Ovary (tissue), 9 donors: ENCODE results near the gene TRAPPC1. TPM values are rescaled to one million over a fixed set of nuclear protein-coding genes. Genes with fewer than 3 reads are reported as not detected.
A peak's percentile ranks its signal among the peaks of the same experiment; 100 is the strongest.

Source experiments
- DNase-seq, 5 donors: peaks; one replicate each; pipeline ENCODE4 v3.0.0-alpha.2; 2019 to 2020
- H3K27ac ChIP-seq, 2 donors: fragments of 200-600 bp; one replicate each; pipeline versions ENCODE4 v1.5.1 to v1.8.0; 2019 to 2022
- H3K27me3 ChIP-seq: fragments of 200-600 bp; one replicate; pipeline ENCODE4 v1.8.0; 2022
- H3K36me3 ChIP-seq: fragments of 200-600 bp; sonication (generic); one replicate; pipeline ENCODE4 v1.5.1; 2019
- H3K4me1 ChIP-seq: one replicate; pipeline ENCODE4 v1.8.1; 2013; ENCODE audit warnings: mild to moderate bottlenecking, moderate library complexity; ENCODE audit not compliant: insufficient read depth
- H3K4me3 ChIP-seq: fragments of 200-600 bp; sonication (generic); one replicate; pipeline ENCODE4 v1.5.1; 2017
- H3K9me3 ChIP-seq, 2 donors: fragments of 200-600 bp in 1 of 2; sonication (generic) in 1 of 2; one replicate each; pipeline versions ENCODE4 v1.5.1 to v1.8.1; 2013 to 2019; ENCODE audit warnings: mild to moderate bottlenecking in 1 of 2, moderate library complexity in 1 of 2
- EP300 ChIP-seq: sonication (generic); formaldehyde crosslinking; IDR thresholded peaks from one replicate; pipeline ENCODE4 v1.6.1; 2017; ENCODE audit warnings: antibody characterized with exemption
- POLR2A ChIP-seq: fragments of 450-650 bp; IDR thresholded peaks from one replicate; pipeline ENCODE4 v1.6.1; 2017; ENCODE audit warnings: antibody characterized with exemption, mild to moderate bottlenecking, moderate library complexity
- WGBS, 3 donors: extraction: QIAGEN DNeasy Blood & Tissue Kit in 1 of 3; methylation state at CpG; one replicate each; pipeline versions ENCODE4 v1.1.5 to v1.1.7; 2013 to 2017; 5-methylcytosine and 5-hydroxymethylcytosine counted together
- intact Hi-C, 4 donors: fragments of 100-400 bp; cut with DNase I; formaldehyde crosslinking; loops; one replicate each; pipeline versions ENCODE4 v1.11.0 to v1.15.1; 2022 to 2023
- polyA plus RNA-seq, 2 donors: library from polyadenylated mRNA; stranded (reverse); fragments of 200-250 nt in 1 of 2; fragments of 350-450 nt in 1 of 2; fragmentation: Illumina TruSeq in 1 of 2; extraction: RNeasy Lipid Tissue Mini Kit (QIAGEN cat#74804) in 1 of 2; gene quantifications; one replicate each; pipeline ENCODE4 v1.2.3, GENCODE V29; 2013 to 2014
- total RNA-seq, 7 donors: library from RNA; depleted of rRNA in 2 of 7; stranded (reverse); fragments of >200 nt in 2 of 7; fragmentation: NEBNext Ultra II Directional in 3 of 7; extraction: Animal tissue kit (Norgen Biotek cat#: 25700) in 3 of 7; gene quantifications; one replicate each; pipeline versions ENCODE4 v1.1.0 to v1.2.4, GENCODE V29; 2016 to 2023
- TF ChIP-seq, protein P1 (sequence below), 3 donors: fragments of 450-650 bp in 2 of 3; fragments of 200-600 bp in 1 of 3; IDR thresholded peaks; one replicate each; pipeline versions ENCODE4 v1.5.1 to v1.8.0; 2016 to 2022; ENCODE audit warnings: antibody characterized with exemption in 3 of 3, mild to moderate bottlenecking in 1 of 3
- donor health status: DM: no; HTN: no; CAD: no; lungs with moderate emphysema.
- donor health status: DM: no; HTN: no; CAD: no.
- donor health status: Bipolar disorder and iron deficiency.
- donor health status: DM: yes; HTN: yes; CAD: no.
- donor health status: DM: no; HTN: no; CAD: no.
- donor health status: DM: yes; HTN: yes; CAD: no.

The TRAPPC1 gene
- total and polyA plus RNA-seq, 9 donors: 27.5 to 238 (median 77.5) TPM

GRCh38 chr17:7912927-7913524 is 18.7 kb downstream of the TRAPPC1 start:
- Histone ChIP-seq H3K27me3 (no peaks in the 10 kb centered on the region), H3K4me1 (peaks cover 4% of the 10 kb centered on the region), H3K9me3 (no peaks in the 10 kb centered on the region), H3K36me3 (no peaks in the 10 kb centered on the region), H3K27ac (no peak overlapping the region), H3K4me3 (no peak overlapping the region)
- DNase-seq: peak in 1 of 5 donors; percentile 37
- intact Hi-C loops: loop anchor here in 3 of 4 donors (5.0 kb wide), 1 partner anchor 74 kb away; no protein-coding TSS in a partner anchor
- 51 to 55% (median 52%) methylated on average over 3 of the region's 3 CpGs for WGBS, 3 donors
- no peak for TF ChIP-seq EP300
- TF ChIP-seq, protein P1, sequence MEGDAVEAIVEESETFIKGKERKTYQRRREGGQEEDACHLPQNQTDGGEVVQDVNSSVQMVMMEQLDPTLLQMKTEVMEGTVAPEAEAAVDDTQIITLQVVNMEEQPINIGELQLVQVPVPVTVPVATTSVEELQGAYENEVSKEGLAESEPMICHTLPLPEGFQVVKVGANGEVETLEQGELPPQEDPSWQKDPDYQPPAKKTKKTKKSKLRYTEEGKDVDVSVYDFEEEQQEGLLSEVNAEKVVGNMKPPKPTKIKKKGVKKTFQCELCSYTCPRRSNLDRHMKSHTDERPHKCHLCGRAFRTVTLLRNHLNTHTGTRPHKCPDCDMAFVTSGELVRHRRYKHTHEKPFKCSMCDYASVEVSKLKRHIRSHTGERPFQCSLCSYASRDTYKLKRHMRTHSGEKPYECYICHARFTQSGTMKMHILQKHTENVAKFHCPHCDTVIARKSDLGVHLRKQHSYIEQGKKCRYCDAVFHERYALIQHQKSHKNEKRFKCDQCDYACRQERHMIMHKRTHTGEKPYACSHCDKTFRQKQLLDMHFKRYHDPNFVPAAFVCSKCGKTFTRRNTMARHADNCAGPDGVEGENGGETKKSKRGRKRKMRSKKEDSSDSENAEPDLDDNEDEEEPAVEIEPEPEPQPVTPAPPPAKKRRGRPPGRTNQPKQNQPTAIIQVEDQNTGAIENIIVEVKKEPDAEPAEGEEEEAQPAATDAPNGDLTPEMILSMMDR (IDR thresholded peaks at IDR 0.05): peak in 2 of 3 donors; percentile 42 to 61
- TF ChIP-seq POLR2A: no peak

DNA sequence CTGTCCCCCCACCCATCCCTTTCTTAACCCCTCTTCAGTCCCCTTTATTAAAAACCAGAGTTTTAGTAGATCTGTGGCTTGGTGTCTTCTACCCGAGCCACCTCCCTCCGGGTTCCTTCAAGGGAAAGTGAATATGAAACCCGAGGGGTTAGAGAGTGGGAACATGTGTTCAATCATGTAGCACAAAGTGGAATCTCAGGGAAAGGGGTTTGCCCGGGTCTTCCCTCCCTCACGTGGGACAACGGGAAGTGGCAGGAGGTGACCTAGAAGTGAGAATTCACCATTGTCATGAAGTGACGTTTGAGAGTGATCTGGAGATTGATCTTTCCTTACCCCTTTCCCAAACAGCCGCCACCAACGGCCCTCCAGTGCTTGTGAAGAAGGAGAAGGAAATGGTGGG is 20.6 kb downstream of the TRAPPC1 start:
- DNase-seq: no peak
- peaks cover 2% of the 10 kb centered on the region for H3K4me1 ChIP-seq
- no peaks in the 10 kb centered on the region for H3K36me3 ChIP-seq
- TF ChIP-seq POLR2A: no peak
- TF ChIP-seq, protein P1 (IDR thresholded peaks at IDR 0.05): no peak
- no peak for TF ChIP-seq EP300
- intact Hi-C loops: loop anchor here in 3 of 4 donors (5.0 kb wide), 1 partner anchor 76 kb away; no protein-coding TSS in a partner anchor
- no peaks in the 10 kb centered on the region for H3K27me3 ChIP-seq
- no peak overlapping the region for H3K27ac ChIP-seq
- H3K9me3 ChIP-seq: no peaks in the 10 kb centered on the region
- no peak overlapping the region for H3K4me3 ChIP-seq
- 52 to 61% (median 61%) methylated on average over 9 of the region's 9 CpGs for whole genome bisulfite sequencing, 3 donors

DNA sequence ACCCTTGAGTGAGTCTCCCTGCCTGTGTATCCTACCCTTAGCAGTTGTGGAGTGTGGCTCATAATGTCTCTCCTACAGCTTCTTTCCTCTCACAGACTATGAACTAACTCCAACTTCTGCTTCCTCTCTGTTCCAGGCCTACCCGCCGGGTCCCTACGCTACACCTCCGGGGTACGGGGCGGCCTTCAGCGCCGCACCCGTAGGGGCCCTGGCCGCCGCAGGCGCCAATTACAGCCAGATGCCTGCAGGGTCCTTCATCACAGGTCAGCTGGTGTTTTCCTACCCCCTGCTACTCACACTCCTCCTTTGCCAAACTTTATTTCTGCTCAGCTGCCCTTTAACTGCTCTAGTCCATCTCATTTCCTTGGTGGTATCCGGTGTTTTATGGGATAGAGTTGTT is 21.0 kb downstream of the TRAPPC1 start:
- Histone ChIP-seq H3K9me3 (no peaks in the 10 kb centered on the region), H3K36me3 (no peaks in the 10 kb centered on the region), H3K4me1 (peaks cover 2% of the 10 kb centered on the region), H3K27me3 (no peaks in the 10 kb centered on the region), H3K27ac (no peak overlapping the region), H3K4me3 (no peak overlapping the region)
- TF ChIP-seq, protein P1 (IDR thresholded peaks at IDR 0.05): no peak
- TF ChIP-seq EP300 (no peak), POLR2A (no peak)
- intact Hi-C loops: loop anchor here in 3 of 4 donors (5.0 kb wide), 1 partner anchor 77 kb away; no protein-coding TSS in a partner anchor
- WGBS, 3 donors: 87 to 94% (median 92%) methylated on average over 13 of the region's 13 CpGs
- no peak for DNase-seq

- H3K27ac ChIP-seq: no peak overlapping the region
- TF ChIP-seq, protein P1 (IDR thresholded peaks at IDR 0.05): no peak
- TF ChIP-seq POLR2A: no peak
- no peak for TF ChIP-seq EP300
- peaks cover 2% of the 10 kb centered on the region for H3K4me1 ChIP-seq
- no peaks in the 10 kb centered on the region for H3K27me3 ChIP-seq
- intact Hi-C loops: loop anchor here in 3 of 4 donors (5.0 kb wide), 1 partner anchor 77 kb away; no protein-coding TSS in a partner anchor
- no peaks in the 10 kb centered on the region for H3K36me3 ChIP-seq
- 91 to 93% (median 91%) methylated on average over 15 of the region's 15 CpGs for WGBS, 3 donors
- H3K9me3 ChIP-seq: no peaks in the 10 kb centered on the region
- DNase-seq: no peak
- no peak overlapping the region for H3K4me3 ChIP-seq
These were observed 21.5 kb downstream of the TRAPPC1 start for GRCh38 chr17:7910281-7910680.
